ENCODE measurements around the gene DYRK1A. TPM values are rescaled to one million over a fixed set of nuclear protein-coding genes. Genes with fewer than 3 reads are reported as not detected.

DYRK1A gene
- total RNA-seq, 2 experiments from 2014 or later = 58.4 to 65.1 TPM

GRCh38 chr21:37469441-37469840 is 102.9 kb downstream of the DYRK1A start:
- H3K9me3 ChIP-seq (ENCODE audit: low read length) = peaks cover 20% of the 10 kb centered on the region
- H3K79me2 ChIP-seq (ENCODE audit: insufficient read depth, low read depth, low read length) = peaks cover 98% of the 10 kb centered on the region
- H3K4me3 ChIP-seq (ENCODE audit: low read depth, low read length, poor library complexity, severe bottlenecking) = no peak overlapping the region
- CTCF ChIA-PET (ENCODE audit: unreplicated experiment) = no interaction called here
- H4K20me1 ChIP-seq (ENCODE audit: insufficient read depth, low read length) = 0 out of 2 replicates have a peak, but pooled peaks cover 13% of the 10 kb centered on the region
- no peak for TF ChIP-seq CTCF (conservative IDR thresholded peaks at IDR 0.05; ENCODE audit: low read length)
- TF ChIP-seq EZH2phosphoT487 (IDR thresholded peaks at IDR 0.05; ENCODE audit: borderline replicate concordance, low read depth, low read length) = no peak
- POLR2A ChIA-PET = no interaction called here
- H2AFZ ChIP-seq (ENCODE audit: low read length) = no peak overlapping the region
- no peak overlapping the region for H3K27ac ChIP-seq (ENCODE audit: low read depth, low read length, poor library complexity, severe bottlenecking)
- intact Hi-C loops (cut with micrococcal nuclease; ENCODE audit: unreplicated experiment) = no loop called here
- BruUV-seq (replicated peaks) = no TSS peak
- H3K36me3 ChIP-seq (ENCODE audit: insufficient read depth, low read length) = peaks cover 70% of the 10 kb centered on the region
- no peak overlapping the region for H3K4me2 ChIP-seq (ENCODE audit: low read length)
- no peak for DNase-seq (ENCODE audit: low spot score)
- H3K4me1 ChIP-seq (ENCODE audit: insufficient read depth, low read length, poor library complexity, severe bottlenecking) = no peaks in the 10 kb centered on the region
- H3K9me2 ChIP-seq (ENCODE audit: insufficient read depth, low read length) = no peaks in the 10 kb centered on the region

- TF ChIP-seq CTCF (conservative IDR thresholded peaks at IDR 0.05; ENCODE audit: low read length) (no peak), EZH2phosphoT487 (IDR thresholded peaks at IDR 0.05; ENCODE audit: borderline replicate concordance, low read depth, low read length) (no peak)
Observed at GRCh38 chr21:37472581-37472980, 106.0 kb downstream of the DYRK1A start.

GRCh38 chr21:37473491-37473890 is 106.9 kb downstream of the DYRK1A start:
- Histone ChIP-seq H3K4me2 (ENCODE audit: low read length) (no peak overlapping the region), H3K4me1 (ENCODE audit: insufficient read depth, low read length, poor library complexity, severe bottlenecking) (no peaks in the 10 kb centered on the region), H3K4me3 (ENCODE audit: low read depth, low read length, poor library complexity, severe bottlenecking) (no peak overlapping the region), H3K9me3 (ENCODE audit: low read length) (peaks cover 9% of the 10 kb centered on the region; the same call in 1 of the 2 replicates), H4K20me1 (ENCODE audit: insufficient read depth, low read length) (peaks cover 21% of the 10 kb centered on the region; the same call in 1 of the 2 replicates), H2AFZ (ENCODE audit: low read length) (no peak overlapping the region), H3K9me2 (ENCODE audit: insufficient read depth, low read length) (no peaks in the 10 kb centered on the region), H3K36me3 (ENCODE audit: insufficient read depth, low read length) (peaks cover 66% of the 10 kb centered on the region), H3K27ac (ENCODE audit: low read depth, low read length, poor library complexity, severe bottlenecking) (no peak overlapping the region), H3K79me2 (ENCODE audit: insufficient read depth, low read depth, low read length) (peaks cover 97% of the 10 kb centered on the region)
- no TSS peak for BruUV-seq (replicated peaks)
- ChIA-PET POLR2A (interaction anchor here (0.7 kb wide), 1 partner anchor 346 kb away, joined by 3 read pairs; no protein-coding TSS in a partner anchor), CTCF (ENCODE audit: unreplicated experiment) (no interaction called here)
- DNase-seq (ENCODE audit: low spot score) = no peak
- TF ChIP-seq CTCF (conservative IDR thresholded peaks at IDR 0.05; ENCODE audit: low read length) = no peak
- no peak for TF ChIP-seq EZH2phosphoT487 (IDR thresholded peaks at IDR 0.05; ENCODE audit: borderline replicate concordance, low read depth, low read length)
- intact Hi-C loops (cut with micrococcal nuclease; ENCODE audit: unreplicated experiment) = no loop called here

More at GRCh38 chr21:37472581-37472980, 106.0 kb downstream of the DYRK1A start:
- Histone ChIP-seq H2AFZ (ENCODE audit: low read length) (no peak overlapping the region), H3K9me2 (ENCODE audit: insufficient read depth, low read length) (no peaks in the 10 kb centered on the region), H3K27ac (ENCODE audit: low read depth, low read length, poor library complexity, severe bottlenecking) (no peak overlapping the region), H3K9me3 (ENCODE audit: low read length) (peaks cover 14% of the 10 kb centered on the region), H4K20me1 (ENCODE audit: insufficient read depth, low read length) (peaks cover 21% of the 10 kb centered on the region; the same call in 1 of the 2 replicates), H3K4me2 (ENCODE audit: low read length) (no peak overlapping the region), H3K4me3 (ENCODE audit: low read depth, low read length, poor library complexity, severe bottlenecking) (no peak overlapping the region), H3K79me2 (ENCODE audit: insufficient read depth, low read depth, low read length) (peaks cover 97% of the 10 kb centered on the region), H3K4me1 (ENCODE audit: insufficient read depth, low read length, poor library complexity, severe bottlenecking) (no peaks in the 10 kb centered on the region), H3K36me3 (ENCODE audit: insufficient read depth, low read length) (peaks cover 69% of the 10 kb centered on the region)
- no peak for DNase-seq (ENCODE audit: low spot score)
- ChIA-PET POLR2A (interaction anchor here (0.7 kb wide), 1 partner anchor 345 kb away, joined by 3 read pairs; no protein-coding TSS in a partner anchor), CTCF (ENCODE audit: unreplicated experiment) (no interaction called here)
- intact Hi-C loops (cut with micrococcal nuclease; ENCODE audit: unreplicated experiment) = no loop called here
- no TSS peak for BruUV-seq (replicated peaks)
